K562 (cell line): ENCODE data around the gene NR3C2. TPM values are rescaled to one million over a fixed set of nuclear protein-coding genes. Genes with fewer than 3 reads are reported as not detected.

Experiments used
- ATAC-seq: fragments of 200-7000 bp; cut with Tn5 transposase; 3 replicates; pipeline ENCODE4 v1.9.1; 2020; ENCODE audit warnings: moderate library complexity
- BruUV-seq: library from RNA; stranded (reverse); fragments of 400-500 nt; replicated peaks from 2 replicates; lab custom pipeline; 2021; lab: Mats Ljungman, UMichigan
- CTCF ChIA-PET: fragments of 300-600 bp; formaldehyde crosslinking; extraction: SDS; loops from one replicate; lab custom pipeline; 2021; ENCODE audit warnings: low intra/inter-chr PET ratio; lab: Yijun Ruan, JAX
- POLR2A ChIA-PET: fragments of 300-600, 350-650 bp; sonication (Branson Sonifier 250); formaldehyde crosslinking; extraction: SDS; loops from one replicate; lab custom pipeline; 2021; ENCODE audit warnings: antibody characterized with exemption, inconsistent platforms; lab: Yijun Ruan, JAX
- DNase-seq, 4 experiments: peaks; one replicate each; pipeline versions ENCODE4 v3.0.0 to v3.0.0-alpha.2; 2011 to 2018; ENCODE audit warnings: low spot score in 3 of 4, mixed read lengths in 3 of 4; ENCODE audit errors: extremely low read depth in 1 of 4
- FAIRE-seq: peaks from 2 replicates; lab custom pipeline; 2011; peaks lifted over from hg19 to GRCh38; lab: Jason Lieb, UNC
- H2AFZ ChIP-seq: 2 replicates; pipeline ENCODE4 v1.6.0; 2011; ENCODE audit warnings: low read depth, low read length, control low read depth, inconsistent platforms
- H3K27ac ChIP-seq: fragments of 200-600 bp; 3 replicates; pipeline ENCODE4 v1.8.0; 2011; ENCODE audit warnings: low read depth, mild to moderate bottlenecking, control low read depth, inconsistent platforms, low read length, moderate library complexity, mixed read lengths; ENCODE audit errors: extremely low read depth
- H3K27me3 ChIP-seq, 2 experiments: fragments of 300-600 bp in 1 of 2; 2 replicates in 1 of 2; 3 replicates in 1 of 2; pipeline versions ENCODE4 v1.6.0 to v1.8.0; 2011; ENCODE audit warnings: inconsistent platforms in 2 of 2, low read length in 2 of 2, mild to moderate bottlenecking in 1 of 2, mixed read lengths in 1 of 2, moderate library complexity in 1 of 2; ENCODE audit not compliant: control insufficient read depth in 2 of 2, insufficient read depth in 2 of 2
- H3K36me3 ChIP-seq: fragments of 300-600 bp; 3 replicates; pipeline ENCODE4 v1.8.0; 2011; ENCODE audit warnings: mild to moderate bottlenecking, low read length, inconsistent platforms; ENCODE audit not compliant: control insufficient read depth, insufficient read depth
- H3K4me1 ChIP-seq, 2 experiments: fragments of 200-600 bp in 1 of 2; replicated peaks in 1 of 2; 2 replicates in 1 of 2; 3 replicates in 1 of 2; pipeline versions ENCODE4 v1.5.1 to v1.8.0; 2011; ENCODE audit warnings: inconsistent platforms in 2 of 2, low read length in 2 of 2, mild to moderate bottlenecking in 1 of 2, mixed read lengths in 1 of 2, moderate library complexity in 1 of 2; ENCODE audit not compliant: control insufficient read depth in 2 of 2, insufficient read depth in 2 of 2
- H3K4me2 ChIP-seq: 2 replicates; pipeline ENCODE4 v1.6.1; 2011; ENCODE audit warnings: low read length, control low read depth, inconsistent platforms, mixed read lengths; ENCODE audit not compliant: insufficient read depth
- H3K4me3 ChIP-seq: fragments of 200-600 bp; sonication (generic), shearing (Covaris generic); 2 replicates; pipeline ENCODE4 v1.5.1; 2016; ENCODE audit warnings: control low read depth, inconsistent platforms
- H3K79me2 ChIP-seq: fragments of 200-600 bp; 3 replicates; pipeline ENCODE4 v1.8.0; 2011; ENCODE audit warnings: low read length, inconsistent platforms; ENCODE audit not compliant: control insufficient read depth, insufficient read depth
- H3K9ac ChIP-seq, 2 experiments: 2 replicates each; pipeline versions ENCODE4 v1.6.0 to v1.6.1; 2011; ENCODE audit warnings: low read depth in 2 of 2, low read length in 2 of 2, control low read depth in 1 of 2, inconsistent platforms in 1 of 2, mild to moderate bottlenecking in 1 of 2, mixed read lengths in 1 of 2; ENCODE audit not compliant: insufficient read depth in 1 of 2
- H3K9me1 ChIP-seq: one replicate; pipeline ENCODE4 v1.6.0; 2011; ENCODE audit warnings: inconsistent platforms, mild to moderate bottlenecking, low read length, moderate library complexity; ENCODE audit not compliant: control insufficient read depth, insufficient read depth
- H3K9me3 ChIP-seq: replicated peaks from 2 replicates; pipeline ENCODE4 v1.5.1; 2011; ENCODE audit warnings: low read depth, low read length, inconsistent platforms; ENCODE audit not compliant: control insufficient read depth, insufficient read depth
- H4K20me1 ChIP-seq: replicated peaks from 2 replicates; pipeline ENCODE4 v1.6.1; 2011; ENCODE audit warnings: low read length, inconsistent platforms, mixed read lengths; ENCODE audit not compliant: control insufficient read depth, insufficient read depth
- CUX1 ChIP-seq: fragments of 200-800 bp; sonication (Bioruptor generic); IDR thresholded peaks from 2 replicates; pipeline ENCODE4 v1.6.1; 2016; ENCODE audit warnings: missing genetic modification characterization, missing compliant biosample characterization
- PATZ1 ChIP-seq: fragments of 250-450 bp; sonication (Bioruptor Pico); IDR thresholded peaks from 2 replicates; pipeline ENCODE4 v1.5.0; 2020; ENCODE audit warnings: mild to moderate bottlenecking, borderline replicate concordance
- POU5F1 ChIP-seq: fragments of 150-350 bp; IDR thresholded peaks from 2 replicates; pipeline ENCODE4 v1.6.1; 2014; ENCODE audit warnings: borderline replicate concordance, low read length, low read depth, mild to moderate bottlenecking; ENCODE audit not compliant: partially characterized antibody
- ZNF316 ChIP-seq: fragments of 450-650 bp; IDR thresholded peaks from 2 replicates; pipeline ENCODE4 v1.6.1; 2016
- ZNF592 ChIP-seq: fragments of 450-650 bp; IDR thresholded peaks from 2 replicates; pipeline ENCODE4 v1.6.1; 2017; ENCODE audit warnings: antibody characterized with exemption, mild to moderate bottlenecking
- ZNF79 ChIP-seq: fragments of 250-450 bp; sonication (Bioruptor Pico); IDR thresholded peaks from 2 replicates; pipeline ENCODE4 v1.4.0; 2020; ENCODE audit warnings: low read depth, mild to moderate bottlenecking, moderate library complexity
- ZSCAN32 ChIP-seq: fragments of 450-650 bp; formaldehyde crosslinking; IDR thresholded peaks from 2 replicates; pipeline ENCODE4 v1.4.0; 2020; ENCODE audit warnings: mild to moderate bottlenecking, moderate library complexity
- WGBS: fragments of 100-300 bp; shearing (Covaris generic); methylation state at CpG from one replicate; pipeline ENCODE4 v1.1.6; 2016; ENCODE audit warnings: low coverage, mixed read lengths; ENCODE audit not compliant: insufficient coverage; ENCODE audit errors: missing lambda C conversion rate; 5-methylcytosine and 5-hydroxymethylcytosine counted together
- in situ Hi-C: fragments of 300-500 bp; cut with MboI; formaldehyde crosslinking; loops from 4 replicates; pipeline ENCODE4 v1.15.0; 2018; ENCODE audit warnings: inconsistent platforms, mixed read lengths
- intact Hi-C: fragments of 100-400 bp; cut with micrococcal nuclease; formaldehyde crosslinking; loops from 2 replicates; pipeline ENCODE4 v1.14.2; 2022
- polyA plus RNA-seq, 8 experiments: library from polyadenylated mRNA; depleted of rRNA in 4 of 8; stranded (reverse) in 5 of 8; unstranded in 3 of 8; fragments of >200 nt; fragmentation: Nextera tagmentation in 2 of 8; fragmentation: Illumina TruSeq in 1 of 8; extraction: Ambion mirVana in 2 of 8; extraction: Trizol in 1 of 8; gene quantifications; 2 replicates each; pipeline versions ENCODE4 v1.2.1 to v1.2.3, GENCODE V29; 2011 to 2014; ENCODE audit warnings: inconsistent platforms in 1 of 8, missing spikeins in 1 of 8
- total RNA-seq, 7 experiments: library from RNA; depleted of rRNA in 6 of 7; stranded (reverse); fragments of >200 nt in 6 of 7; fragmentation: Illumina TruSeq in 2 of 7; extraction: Trizol in 2 of 7; gene quantifications; 2 replicates each; pipeline versions ENCODE4 v1.2.1 to v1.2.3, GENCODE V29; 2011 to 2021; ENCODE audit warnings: low replicate concordance in 1 of 7

NR3C2 gene
- total and polyA plus RNA-seq, 9 of the 15 experiments (the other 6 are each of a cell fraction or from before 2014, with no cell fraction given): 0.01 to 0.28 (median 0.16) TPM; not detected in 2

GRCh38 chr4:148341980-148342800, 100.0 kb downstream of the NR3C2 start:
- in situ Hi-C loops: no loop called here
- ATAC-seq (no peak), FAIRE-seq (no peak), DNase-seq (no peak)
- ChIA-PET CTCF (no interaction called here), POLR2A (no interaction called here)
- no peaks in the 10 kb centered on the region for H3K9me3 ChIP-seq
- H3K79me2 ChIP-seq: no peaks in the 10 kb centered on the region
- H3K27me3 ChIP-seq: no peaks in the 10 kb centered on the region
- no peaks in the 10 kb centered on the region for H3K9me1 ChIP-seq
- no peak overlapping the region for H3K4me2 ChIP-seq
- no peak overlapping the region for H3K27ac ChIP-seq
- H4K20me1 ChIP-seq: no peaks in the 10 kb centered on the region
- H3K9ac ChIP-seq: no peak overlapping the region
- no peaks in the 10 kb centered on the region for H3K4me1 ChIP-seq
- H3K4me3 ChIP-seq: no peak overlapping the region
- BruUV-seq: no TSS peak
- no peak overlapping the region for H2AFZ ChIP-seq
- 1% methylated on average over 13 of the region's 13 CpGs for WGBS
- intact Hi-C loops: no loop called here
- no peaks in the 10 kb centered on the region for H3K36me3 ChIP-seq
- TF ChIP-seq ZSCAN32 (CRISPR knock-in tag) (no peak), ZNF79 (no peak), ZNF316 (no peak), POU5F1 (no peak), CUX1 (no peak), PATZ1 (CRISPR knock-in tag) (no peak), ZNF592 (no peak)
